ENCODE data around the gene TMEM61. TPM values are rescaled to one million over a fixed set of nuclear protein-coding genes. Genes with fewer than 3 reads are reported as not detected.
"Not testable (repeated sequence)": the region's sequence is repeated elsewhere in the genome, so short reads cannot be mapped to it uniquely, and the experiment has no call there.

TMEM61 gene
- total RNA-seq, 2 donors from 2014 or later: 3.0 to 11.0 TPM

DNA sequence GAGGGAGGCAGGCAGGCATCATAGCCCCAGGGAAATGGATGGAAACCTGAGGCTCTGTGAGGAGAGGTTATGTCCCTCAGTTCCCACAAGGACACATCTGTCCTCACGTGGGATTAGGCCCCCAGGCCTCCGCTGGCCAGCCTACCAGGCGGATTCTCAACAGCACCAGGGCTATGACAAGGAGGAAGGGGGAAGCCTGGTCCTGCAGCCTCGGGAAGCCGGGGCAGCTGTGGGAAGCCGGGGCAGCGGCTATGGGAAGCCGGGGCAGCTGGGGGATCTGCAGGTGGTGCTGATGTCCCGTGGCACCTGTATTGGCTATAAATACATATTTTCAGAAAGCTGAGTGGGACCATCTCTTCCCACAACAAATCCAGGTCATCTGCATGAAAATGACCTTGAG lies 38.0 kb downstream of the TMEM61 start:
- intact Hi-C loops (cut with DNase I): no loop called here
- no peak for DNase-seq (ENCODE audit: low spot score)

DNA sequence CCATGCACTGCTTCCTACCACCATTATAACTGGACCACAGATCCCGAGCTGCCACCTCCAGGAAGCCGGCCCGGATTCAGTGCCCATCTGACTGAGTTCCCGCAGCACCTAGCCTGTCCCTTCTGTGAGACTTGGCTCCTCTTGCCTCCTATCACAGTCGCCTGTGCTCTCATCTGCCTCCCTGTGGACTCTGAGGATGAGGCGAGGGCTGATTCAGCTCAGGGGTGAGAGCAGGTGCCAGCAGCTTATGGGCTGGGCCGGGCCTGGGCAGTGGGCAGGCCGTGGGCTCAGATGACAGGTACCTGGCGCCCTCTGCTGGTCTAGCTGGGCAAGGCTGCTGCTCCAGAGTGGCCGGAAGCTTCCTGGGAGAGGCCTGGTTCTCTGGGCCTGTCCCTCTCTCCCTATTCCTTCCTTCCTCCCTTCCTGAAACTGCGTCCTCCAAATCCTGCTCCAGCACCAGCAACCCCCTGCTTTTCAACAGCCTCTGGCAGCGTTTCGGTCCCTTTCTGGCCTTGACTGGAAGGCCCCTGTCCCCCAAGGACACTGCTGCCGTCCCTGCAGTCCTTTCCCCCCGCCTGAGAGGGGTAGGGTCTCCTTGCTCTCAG lies 41.6 kb downstream of the TMEM61 start:
- peak; percentile 93 for DNase-seq (ENCODE audit: low spot score)
- intact Hi-C loops (cut with DNase I): no loop called here

DNA sequence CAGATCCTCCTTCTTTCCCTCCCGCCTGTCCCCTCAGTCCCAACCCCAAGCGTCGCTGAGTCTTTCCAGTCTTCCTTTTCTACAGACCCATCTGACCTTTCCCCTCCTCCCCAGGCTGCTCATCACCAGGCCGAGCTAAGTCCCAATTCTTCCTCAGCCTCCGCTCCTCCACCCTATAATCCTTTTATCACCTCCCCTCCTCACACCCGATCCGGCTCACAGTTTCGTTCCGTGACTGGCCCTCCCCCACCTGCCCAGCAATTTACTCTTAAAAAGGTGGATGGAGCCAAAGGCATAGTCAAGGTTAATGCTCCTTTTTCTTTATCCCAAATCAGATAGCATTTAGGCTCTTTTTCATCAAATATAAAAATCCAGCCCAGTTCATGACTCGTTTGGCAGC lies 43.7 kb downstream of the TMEM61 start:
- DNase-seq (ENCODE audit: low spot score): peak; percentile 51
- intact Hi-C loops (cut with DNase I): not testable (repeated sequence)

DNA sequence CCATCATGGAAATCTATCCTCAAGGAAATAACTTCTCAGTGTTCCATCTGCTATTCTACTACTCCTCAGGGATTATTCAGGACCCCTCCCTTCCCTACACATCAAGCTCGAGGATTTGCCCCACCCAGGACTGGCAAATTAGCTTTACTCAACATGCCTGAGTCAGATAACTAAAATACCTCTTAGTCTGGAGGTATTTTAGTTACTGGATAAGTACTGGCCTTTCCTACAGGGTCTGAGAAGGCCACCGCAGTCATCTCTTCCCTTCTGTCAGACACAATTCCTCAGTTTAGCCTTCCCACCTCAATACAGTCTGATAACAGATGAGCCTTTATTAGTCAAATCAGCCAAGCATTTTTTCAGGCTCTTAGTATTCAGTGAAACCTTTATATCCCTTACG lies 46.3 kb downstream of the TMEM61 start:
- DNase-seq (ENCODE audit: low spot score); intact Hi-C loops (cut with DNase I): not testable (repeated sequence)

DNA sequence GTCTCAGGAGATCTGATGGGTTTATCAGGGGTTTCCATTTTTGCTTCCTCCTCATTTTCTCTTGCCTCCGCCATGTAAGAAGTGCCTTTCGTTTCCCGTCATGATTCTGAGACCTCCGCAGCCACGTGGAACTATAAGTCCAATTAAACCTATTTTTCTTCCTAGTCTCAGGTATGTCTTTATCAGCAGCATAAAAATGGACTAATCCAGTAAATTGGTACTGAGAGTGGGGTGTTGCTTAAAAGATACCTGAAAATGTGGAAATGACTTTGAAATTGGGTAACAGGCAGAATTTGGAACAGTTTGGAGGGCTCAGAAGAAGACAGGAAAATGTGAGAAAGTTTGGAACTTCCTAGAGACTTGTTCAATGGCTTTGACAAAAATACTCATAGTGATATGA lies 50.7 kb downstream of the TMEM61 start:
- DNase-seq (ENCODE audit: low spot score); intact Hi-C loops (cut with DNase I): not testable (repeated sequence)

DNA sequence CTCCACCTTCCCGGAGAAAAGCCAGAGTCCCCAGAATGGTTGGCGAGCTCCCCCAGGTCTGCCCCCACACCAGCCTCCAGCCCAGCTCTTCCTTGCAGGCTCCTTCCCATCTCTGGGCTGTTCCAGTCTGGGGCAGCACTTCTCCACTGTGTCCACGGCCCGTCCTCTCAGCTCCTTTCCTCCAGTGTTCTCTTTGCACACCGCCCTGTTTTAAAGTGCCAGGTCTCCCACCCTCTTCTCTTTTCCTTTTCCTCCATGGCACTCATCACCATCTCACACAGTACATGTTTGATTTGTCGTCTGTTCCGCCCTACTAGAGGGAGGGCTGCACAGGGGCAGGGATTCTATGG lies 52.8 kb downstream of the TMEM61 start:
- DNase-seq (ENCODE audit: low spot score): peak; percentile 53
- intact Hi-C loops (cut with DNase I): no loop called here

DNA sequence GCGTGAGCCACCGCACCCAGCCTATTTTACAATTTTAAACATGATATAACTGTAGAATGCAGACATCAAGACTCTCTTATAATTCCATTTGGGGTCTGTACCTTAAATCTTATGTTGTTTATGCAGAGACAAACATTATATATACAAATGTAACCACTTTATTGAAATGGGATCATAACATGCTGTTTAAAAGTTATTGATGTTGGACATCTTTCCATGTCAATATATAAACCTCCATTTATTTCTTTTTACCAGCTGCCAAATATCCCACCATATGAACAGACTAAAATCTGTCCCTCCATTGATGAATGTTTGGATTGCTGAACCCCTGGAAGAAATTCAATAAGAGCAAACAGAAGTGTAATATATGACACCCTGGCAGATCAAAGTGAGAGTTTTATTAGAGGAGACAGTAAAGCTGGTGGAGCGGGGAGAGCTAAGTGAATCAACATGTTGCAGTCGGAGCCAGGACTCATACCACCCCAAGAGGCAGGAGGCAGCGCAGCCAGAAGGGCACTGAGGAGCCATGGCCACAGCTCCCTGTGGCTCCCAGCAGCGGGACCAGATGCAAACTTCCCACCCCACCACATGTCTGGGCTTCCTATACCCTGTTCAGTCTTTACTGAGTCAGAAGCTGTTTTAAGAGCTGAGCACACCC lies 54.2 kb downstream of the TMEM61 start:
- no peak for DNase-seq (ENCODE audit: low spot score)
- intact Hi-C loops (cut with DNase I): no loop called here

DNA sequence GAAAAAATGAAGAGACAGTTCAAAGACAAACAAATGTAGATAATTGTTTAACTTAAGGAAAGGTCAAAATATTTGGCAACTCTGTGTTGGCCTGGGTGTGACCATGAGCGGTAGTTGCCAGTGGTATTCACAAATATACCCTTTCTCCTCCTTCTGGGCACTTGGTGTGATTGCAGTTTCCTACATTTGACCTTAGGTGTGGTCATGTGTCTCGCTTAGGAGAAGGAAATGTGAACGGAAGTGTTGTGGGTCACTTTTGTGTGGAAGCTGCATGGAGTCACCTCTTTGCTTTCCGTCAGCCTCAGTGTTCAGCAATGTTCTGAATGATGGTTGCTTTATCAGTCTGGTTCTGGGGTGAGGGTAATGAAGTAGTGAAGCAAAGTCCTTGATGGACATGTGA lies 55.5 kb downstream of the TMEM61 start:
- no peak for DNase-seq (ENCODE audit: low spot score)
- intact Hi-C loops (cut with DNase I): no loop called here

DNA sequence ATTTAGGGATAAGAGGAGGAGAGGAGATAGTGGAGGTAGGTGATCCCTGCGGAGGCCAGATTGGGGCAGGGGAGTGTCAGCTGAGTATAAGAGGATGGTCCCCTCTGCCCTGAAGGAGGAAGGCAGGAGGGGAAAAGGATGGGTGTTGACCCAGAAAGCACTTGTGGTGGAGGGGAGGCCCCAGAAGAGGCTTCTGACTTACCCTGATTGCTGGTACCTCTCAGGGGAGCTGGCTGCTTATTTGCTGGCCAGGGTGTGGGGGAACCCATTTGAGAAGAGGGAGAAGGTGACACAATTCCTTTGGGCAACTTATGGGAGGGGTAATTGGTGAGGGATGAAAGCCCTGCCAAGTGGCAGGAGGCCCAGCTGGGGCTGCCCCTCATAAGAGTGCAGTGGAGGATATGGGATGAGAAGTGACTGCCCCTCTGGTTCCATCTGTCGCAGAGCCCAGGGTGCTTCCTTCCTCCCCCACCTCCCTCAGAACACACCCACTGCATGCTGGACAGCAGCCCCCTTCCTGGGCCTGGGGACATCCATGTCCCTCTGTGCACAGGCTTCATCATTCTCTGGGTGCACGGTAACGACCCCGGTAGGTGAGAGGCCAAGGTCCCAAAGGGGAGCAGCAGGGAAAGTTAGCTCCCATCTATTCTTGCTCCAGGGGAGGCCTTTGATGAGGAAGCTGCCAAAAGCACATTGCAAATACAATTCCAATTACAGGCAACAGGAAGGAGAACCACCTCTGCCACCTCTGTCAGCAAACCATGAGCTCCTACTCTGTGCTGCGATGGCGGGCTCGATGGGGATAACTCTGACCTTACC lies 57.5 kb downstream of the TMEM61 start:
- intact Hi-C loops (cut with DNase I): no loop called here
- peak; percentile 43 for DNase-seq (ENCODE audit: low spot score)

DNA sequence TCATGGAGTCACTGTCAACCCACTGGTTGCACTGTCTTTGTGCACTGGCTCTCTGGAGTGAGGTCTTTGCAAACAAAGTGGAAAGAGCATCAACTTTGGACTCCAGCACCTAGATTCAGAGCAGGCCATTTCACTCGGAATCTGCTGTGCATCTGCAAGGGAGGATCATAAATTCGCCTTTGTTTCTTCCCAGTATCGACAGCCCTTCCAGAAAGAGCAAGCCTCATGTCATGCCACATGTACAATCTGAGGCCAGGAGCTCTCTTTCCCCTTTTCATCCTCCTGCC lies 58.1 kb downstream of the TMEM61 start:
- no peak for DNase-seq (ENCODE audit: low spot score)
- intact Hi-C loops (cut with DNase I): no loop called here

DNA sequence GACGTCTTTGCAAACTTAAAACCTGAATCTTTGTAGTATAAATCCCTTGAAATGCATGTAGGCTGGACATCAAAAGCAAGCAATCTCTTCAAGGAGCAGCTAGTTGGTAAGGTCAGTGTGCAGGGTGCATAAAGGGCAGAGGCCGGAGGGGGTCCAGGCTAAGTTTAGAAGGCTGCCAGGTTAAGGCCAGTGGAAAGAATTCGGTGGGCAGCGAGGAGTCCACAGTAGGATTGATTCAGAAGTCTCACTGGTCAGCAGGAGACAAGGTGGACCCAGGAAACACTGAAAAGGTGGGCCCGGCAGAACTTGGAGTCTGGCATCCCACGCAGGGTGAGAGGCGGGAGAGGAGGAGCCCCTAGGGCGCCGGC lies 58.5 kb downstream of the TMEM61 start:
- intact Hi-C loops (cut with DNase I): no loop called here
- DNase-seq (ENCODE audit: low spot score): no peak

DNA sequence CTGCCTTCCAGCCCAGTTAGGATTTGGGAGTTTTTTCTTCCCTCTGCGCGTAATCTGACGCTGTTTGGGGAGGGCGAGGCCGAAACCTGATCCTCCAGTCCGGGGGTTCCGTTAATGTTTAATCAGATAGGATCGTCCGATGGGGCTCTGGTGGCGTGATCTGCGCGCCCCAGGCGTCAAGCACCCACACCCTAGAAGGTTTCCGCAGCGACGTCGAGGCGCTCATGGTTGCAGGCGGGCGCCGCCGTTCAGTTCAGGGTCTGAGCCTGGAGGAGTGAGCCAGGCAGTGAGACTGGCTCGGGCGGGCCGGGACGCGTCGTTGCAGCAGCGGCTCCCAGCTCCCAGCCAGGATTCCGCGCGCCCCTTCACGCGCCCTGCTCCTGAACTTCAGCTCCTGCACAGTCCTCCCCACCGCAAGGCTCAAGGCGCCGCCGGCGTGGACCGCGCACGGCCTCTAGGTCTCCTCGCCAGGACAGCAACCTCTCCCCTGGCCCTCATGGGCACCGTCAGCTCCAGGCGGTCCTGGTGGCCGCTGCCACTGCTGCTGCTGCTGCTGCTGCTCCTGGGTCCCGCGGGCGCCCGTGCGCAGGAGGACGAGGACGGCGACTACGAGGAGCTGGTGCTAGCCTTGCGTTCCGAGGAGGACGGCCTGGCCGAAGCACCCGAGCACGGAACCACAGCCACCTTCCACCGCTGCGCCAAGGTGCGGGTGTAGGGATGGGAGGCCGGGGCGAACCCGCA lies 59.1 kb downstream of the TMEM61 start, which contains the start of gene PCSK9:
TSS of gene PCSK9 (plus strand) at position 207 of the 741 bp plus-strand sequence. CDS start at position 497, 290 bp downstream.
- peak; percentile 79 for DNase-seq (ENCODE audit: low spot score)
- intact Hi-C loops (cut with DNase I): no loop called here

DNA sequence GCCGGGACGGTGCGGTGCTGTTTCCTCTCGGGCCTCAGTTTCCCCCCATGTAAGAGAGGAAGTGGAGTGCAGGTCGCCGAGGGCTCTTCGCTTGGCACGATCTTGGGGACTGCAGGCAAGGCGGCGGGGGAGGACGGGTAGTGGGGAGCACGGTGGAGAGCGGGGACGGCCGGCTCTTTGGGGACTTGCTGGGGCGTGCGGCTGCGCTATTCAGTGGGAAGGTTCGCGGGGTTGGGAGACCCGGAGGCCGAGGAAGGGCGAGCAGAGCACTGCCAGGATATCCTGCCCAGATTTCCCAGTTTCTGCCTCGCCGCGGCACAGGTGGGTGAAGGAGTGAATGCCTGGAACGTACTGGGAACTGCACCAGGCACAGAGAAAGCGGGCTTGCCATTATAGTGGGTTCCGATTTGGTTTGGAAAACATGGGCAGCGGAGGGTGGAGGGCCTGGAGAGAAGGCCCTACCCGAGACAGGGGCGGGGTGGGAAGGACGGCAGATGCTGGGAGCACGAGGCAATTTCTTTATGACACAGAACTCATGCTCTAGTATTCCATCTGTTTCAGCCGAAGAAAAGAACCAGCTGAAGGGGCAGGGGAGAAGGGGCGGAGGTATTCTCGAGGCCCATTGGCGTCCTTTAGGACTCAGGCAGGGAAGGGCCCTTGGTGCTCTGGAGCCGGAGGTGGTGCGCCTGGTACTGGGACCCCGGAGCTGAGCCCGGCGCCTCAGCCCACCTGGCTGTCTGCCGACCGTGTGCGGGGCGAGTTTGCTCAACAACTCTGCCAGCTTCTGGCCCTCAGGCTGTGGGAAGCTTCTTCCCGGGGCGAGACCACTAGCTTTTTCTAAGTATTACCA lies 59.9 kb downstream of the TMEM61 start:
- intact Hi-C loops (cut with DNase I): no loop called here
- DNase-seq (ENCODE audit: low spot score): peak; percentile 80

DNA sequence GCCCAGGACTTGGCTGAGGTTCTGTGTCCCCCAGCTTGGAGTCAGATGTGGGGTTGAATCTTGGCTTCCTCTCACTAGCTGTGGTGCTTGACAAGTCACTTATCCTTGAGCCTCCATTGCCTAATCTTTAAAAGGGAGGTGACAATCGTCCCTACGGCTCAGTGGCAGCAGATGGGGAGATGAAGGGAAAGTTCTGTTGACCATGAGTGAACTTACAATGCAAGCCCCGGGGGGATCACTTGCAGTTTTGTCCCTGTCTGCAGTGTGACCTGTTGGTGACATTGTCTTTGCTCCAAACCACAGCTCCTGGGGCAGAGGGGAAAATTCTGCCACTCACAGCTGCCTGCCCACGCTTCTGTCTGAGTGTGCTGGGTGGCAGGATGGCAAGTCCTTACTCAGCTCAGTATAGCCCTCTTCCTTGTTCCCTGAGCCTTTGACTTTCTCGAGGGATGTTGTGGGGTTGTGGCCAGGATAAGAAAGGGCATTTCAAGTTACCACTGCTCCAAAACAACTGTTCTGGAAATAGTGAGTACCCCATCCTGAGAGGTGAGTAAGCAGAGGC lies 60.6 kb downstream of the TMEM61 start:
- no peak for DNase-seq (ENCODE audit: low spot score)
- intact Hi-C loops (cut with DNase I): no loop called here

DNA sequence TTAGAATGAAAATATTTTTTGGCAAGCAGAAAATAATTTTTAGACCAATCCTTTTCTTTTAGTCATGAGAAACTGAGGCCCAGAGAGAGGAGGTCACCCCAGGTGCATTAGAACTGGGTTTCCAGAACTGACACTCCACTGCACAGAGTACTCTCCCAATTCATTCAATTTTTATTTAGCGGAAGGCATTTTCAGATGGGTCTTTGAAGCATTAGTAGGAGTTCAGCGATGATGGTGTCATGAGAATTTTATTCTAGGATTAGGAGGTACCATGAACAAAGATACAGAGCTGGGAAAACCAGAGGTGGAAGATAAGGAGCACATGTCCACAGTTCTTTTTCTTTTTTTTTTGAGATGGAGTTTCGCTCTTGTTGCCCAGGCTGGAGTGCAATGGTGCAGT lies 61.2 kb downstream of the TMEM61 start:
- intact Hi-C loops (cut with DNase I): no loop called here
- DNase-seq (ENCODE audit: low spot score): no peak

Measured in posterior vena cava (tissue), 2 donors.